ENCODE data around the gene YKT6.

GRCh38 chr7:44188480-44189225 lies 12.1 kb upstream of the YKT6 start:
- TF ChIP-seq CTCF (IDR thresholded peaks at IDR 0.05): no peak
- no peak for TF ChIP-seq EP300 (IDR thresholded peaks at IDR 0.05; ENCODE audit: low read depth)
- no peak for TF ChIP-seq POLR2AphosphoS5 (IDR thresholded peaks at IDR 0.05)
- no peak for TF ChIP-seq POLR2A (IDR thresholded peaks at IDR 0.05)

Data from transverse colon (tissue), 4 donors.